HG02885 (cell line): Measurements from ENCODE around the gene METTL22.

Experiments
- ATAC-seq: cut with Tn5 transposase; IDR thresholded peaks from one replicate; pipeline ENCODE4 v1.9.1; 2021; ENCODE audit warnings: mild to moderate bottlenecking; ENCODE audit not compliant: unreplicated experiment, poor library complexity

The METTL22 gene

GRCh38 chr16:8683640-8684039, 62.1 kb downstream of the METTL22 start:
- no peak for ATAC-seq

- ATAC-seq: no peak
Observed at GRCh38 chr16:8685617-8686016, 64.1 kb downstream of the METTL22 start.

DNA sequence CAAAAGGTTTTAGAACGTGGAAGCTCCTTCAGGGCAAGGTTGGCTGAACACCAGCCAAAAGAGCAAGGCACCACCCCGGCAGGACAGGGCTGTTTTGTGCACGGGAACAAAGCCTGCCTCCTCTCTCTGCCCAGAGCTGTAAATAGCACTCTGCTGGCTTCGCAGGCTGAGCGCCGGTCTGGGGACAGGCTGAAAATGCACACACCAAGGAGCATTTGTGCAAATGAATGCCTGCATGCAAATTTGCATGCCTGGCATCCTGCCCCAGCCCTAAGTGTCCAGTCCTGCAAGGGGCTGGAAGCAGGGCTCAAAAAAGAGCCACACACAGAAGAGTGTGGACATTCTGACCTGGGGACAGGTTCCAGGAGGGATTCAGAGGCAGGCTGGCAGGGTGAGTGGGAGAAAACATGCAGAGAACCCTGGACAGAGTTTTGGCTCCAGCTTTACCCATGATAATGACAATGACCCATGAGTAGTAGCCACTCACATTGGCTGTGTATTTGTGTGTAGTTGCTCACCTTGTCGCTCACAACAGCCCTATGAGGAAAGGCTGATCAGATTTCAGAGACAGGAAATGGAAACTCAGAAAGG, 64.6 kb downstream of the METTL22 start:
- ATAC-seq: no peak

DNA sequence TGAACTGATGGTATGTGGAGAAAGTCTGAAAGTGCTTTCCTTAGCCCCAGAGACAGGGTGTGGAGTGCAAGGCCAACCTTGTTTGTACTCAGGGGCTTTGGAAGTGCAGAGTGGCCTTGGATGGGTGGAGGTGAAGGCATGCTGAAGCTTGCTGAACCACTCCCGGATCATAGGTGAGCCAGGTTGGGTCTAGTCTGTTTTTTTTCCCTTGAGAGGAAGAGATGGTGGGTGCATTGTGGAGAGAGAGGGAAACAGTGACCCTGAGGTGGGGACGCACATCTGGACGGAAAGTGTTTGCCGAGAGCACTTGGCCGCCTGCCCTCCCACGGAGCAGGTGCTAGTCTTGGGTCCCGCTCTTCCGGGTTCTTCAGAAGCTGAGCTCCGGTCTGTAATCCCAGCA, 65.4 kb downstream of the METTL22 start:
- ATAC-seq: no peak

DNA sequence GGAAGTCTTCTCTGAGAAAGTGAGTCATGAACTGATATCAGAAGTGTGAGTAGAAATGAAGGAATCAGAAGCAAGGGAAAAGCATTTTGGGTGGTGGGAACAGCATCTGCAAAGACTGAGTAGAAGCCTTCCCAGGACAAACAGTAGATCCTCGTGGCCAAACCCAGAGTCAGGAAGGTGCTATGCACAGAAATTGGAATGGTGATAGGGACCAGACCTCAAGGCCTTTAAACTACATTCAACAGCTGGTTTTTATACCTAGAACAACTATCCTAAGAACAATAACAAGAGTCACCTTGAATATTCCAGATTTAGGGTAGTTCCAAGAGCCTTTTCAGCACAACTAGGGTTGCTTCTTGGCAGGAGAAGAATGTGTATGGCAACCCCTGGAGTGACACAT, 68.2 kb downstream of the METTL22 start:
- ATAC-seq: no peak

DNA sequence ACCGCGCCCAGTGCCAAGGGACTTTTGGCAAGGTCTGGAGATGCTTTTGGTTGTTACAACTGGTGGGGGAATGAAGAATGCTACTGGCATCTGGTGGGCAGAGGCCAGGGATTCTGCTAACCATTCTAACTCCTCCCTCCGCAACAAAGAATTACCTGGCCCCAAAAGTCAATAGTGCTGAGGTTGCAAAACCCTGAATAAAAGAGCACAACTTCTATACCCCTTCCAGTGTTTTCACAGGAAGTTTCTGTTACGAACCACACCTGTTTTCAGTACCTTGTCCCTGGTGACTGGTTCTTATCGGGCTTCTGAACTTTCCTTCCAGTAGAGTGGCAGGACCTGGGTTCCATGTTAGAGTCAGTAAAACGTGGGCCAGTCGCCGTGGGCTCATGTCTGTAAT, 70.2 kb downstream of the METTL22 start:
- no peak for ATAC-seq

DNA sequence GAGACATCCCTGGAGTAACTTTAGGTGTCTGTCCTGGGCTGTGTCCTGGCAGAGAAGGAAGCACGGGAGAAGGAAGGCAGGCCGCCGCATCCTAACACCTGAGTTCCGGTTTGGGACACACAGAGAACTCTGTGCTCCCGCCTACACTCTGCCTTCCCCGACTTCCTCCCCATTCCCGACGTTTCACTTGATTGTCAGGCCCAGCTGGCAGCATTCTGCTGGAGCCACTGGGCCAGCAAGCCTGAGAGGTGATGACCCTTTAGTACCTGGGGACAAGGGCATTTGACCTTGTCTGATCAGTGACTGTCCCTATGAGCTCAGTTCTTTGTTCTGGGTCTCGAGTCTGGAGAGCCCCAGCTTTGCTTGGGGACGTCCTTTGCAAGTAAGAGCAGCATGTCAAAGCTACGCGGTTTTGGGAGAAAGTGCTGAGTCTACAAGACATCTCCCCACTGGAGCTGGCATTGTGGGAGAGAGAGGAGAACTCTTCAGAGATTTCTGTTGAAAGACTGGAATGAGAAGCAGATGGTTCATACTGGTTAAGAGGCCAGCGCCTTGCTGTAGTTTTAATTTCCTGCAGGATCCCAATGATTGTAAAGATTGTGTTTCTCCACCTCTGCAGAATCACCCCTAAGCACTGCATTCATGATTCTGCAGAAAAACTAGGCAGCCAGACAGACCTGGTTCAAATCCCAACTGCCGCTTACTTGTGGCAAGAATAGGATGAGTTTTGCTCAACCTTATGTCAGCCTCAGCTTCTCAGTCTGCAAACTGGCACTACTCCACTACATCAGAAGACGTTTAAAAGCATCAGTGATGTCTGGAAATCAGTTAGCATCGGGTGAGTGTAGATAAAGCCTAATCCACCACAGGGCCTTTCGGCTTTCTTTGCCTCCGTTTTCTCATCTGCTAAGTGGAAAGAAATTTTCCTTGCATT, 73.6 kb downstream of the METTL22 start:
- no peak for ATAC-seq

DNA sequence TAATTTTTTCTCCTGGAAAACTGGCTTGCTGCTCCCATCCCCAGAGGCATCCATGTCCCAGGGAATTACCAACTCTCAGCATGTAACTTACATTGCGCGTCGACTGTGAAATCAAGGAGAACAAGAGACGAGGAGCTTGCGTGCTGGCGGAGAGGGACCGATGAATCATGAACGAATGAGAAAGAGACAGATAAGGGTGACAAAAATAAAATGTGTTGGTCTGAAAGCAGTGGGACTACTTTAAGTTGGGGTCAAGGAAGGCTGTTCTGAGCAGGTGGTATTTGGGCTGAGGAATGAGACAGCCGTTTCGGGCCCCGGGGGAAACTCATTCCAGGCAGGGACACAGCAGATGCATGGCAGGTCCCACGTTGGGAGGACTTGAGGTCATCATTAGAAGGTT, 75.4 kb downstream of the METTL22 start:
- ATAC-seq: no peak

- ATAC-seq: no peak
Observed at GRCh38 chr16:8697965-8698364, 76.5 kb downstream of the METTL22 start.
